ENCODE data around the gene CHD1. TPM values are rescaled to one million over a fixed set of nuclear protein-coding genes. Genes with fewer than 3 reads are reported as not detected.

The CHD1 gene
- total RNA-seq, 2 donors from 2014 or later, result 59.1 to 59.5 TPM

DNA sequence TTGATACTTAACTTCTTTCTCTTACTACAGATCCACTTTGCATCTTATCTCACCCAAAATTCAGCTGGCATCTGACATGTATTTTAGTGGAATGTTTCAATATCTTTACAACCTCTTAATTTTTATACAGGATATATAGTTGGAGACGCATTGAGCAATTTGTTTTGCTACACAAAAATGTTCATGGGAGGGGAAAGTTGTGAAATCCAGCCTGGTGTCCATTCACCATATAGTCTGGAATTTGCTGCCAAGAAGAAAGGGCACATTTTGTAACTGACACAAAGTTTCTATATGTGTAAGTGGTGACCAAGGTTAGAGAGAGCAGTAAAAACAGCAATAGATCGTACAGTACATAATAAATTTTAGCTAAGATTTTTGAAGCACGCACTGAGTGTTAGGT, 14.0 kb upstream of the CHD1 start:
- Mint-ChIP-seq H3K27ac (no peak overlapping the region), H3K9me3 (no peaks in the 10 kb centered on the region), H3K27me3 (ENCODE audit: insufficient read depth) (no peaks in the 10 kb centered on the region), H3K4me1 (peaks cover 31% of the 10 kb centered on the region), H3K4me3 (no peak overlapping the region), H3K36me3 (ENCODE audit: low read depth) (no peaks in the 10 kb centered on the region)
- Histone ChIP-seq H3K9me3 (ENCODE audit: control insufficient read depth, low read length) (no peaks in the 10 kb centered on the region), H3K27ac (ENCODE audit: low read depth, low read length) (no peak overlapping the region), H3K4me1 (ENCODE audit: control insufficient read depth, insufficient read depth, low read length) (peaks cover 4% of the 10 kb centered on the region), H3K9ac (ENCODE audit: extremely low read depth, low read length, poor library complexity, severe bottlenecking) (no peak overlapping the region), H3K36me3 (ENCODE audit: control insufficient read depth, insufficient read depth, low read length) (no peaks in the 10 kb centered on the region), H3K4me3 (ENCODE audit: low read length) (no peak overlapping the region), H3K27me3 (ENCODE audit: control insufficient read depth, insufficient read depth, low read length, poor library complexity, severe bottlenecking) (no peaks in the 10 kb centered on the region)
- TF ChIP-seq, protein P1, sequence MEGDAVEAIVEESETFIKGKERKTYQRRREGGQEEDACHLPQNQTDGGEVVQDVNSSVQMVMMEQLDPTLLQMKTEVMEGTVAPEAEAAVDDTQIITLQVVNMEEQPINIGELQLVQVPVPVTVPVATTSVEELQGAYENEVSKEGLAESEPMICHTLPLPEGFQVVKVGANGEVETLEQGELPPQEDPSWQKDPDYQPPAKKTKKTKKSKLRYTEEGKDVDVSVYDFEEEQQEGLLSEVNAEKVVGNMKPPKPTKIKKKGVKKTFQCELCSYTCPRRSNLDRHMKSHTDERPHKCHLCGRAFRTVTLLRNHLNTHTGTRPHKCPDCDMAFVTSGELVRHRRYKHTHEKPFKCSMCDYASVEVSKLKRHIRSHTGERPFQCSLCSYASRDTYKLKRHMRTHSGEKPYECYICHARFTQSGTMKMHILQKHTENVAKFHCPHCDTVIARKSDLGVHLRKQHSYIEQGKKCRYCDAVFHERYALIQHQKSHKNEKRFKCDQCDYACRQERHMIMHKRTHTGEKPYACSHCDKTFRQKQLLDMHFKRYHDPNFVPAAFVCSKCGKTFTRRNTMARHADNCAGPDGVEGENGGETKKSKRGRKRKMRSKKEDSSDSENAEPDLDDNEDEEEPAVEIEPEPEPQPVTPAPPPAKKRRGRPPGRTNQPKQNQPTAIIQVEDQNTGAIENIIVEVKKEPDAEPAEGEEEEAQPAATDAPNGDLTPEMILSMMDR (conservative IDR thresholded peaks at IDR 0.05), result no peak
- DNase-seq, result no peak
- WGBS, 2 experiments (ENCODE audit: insufficient coverage in 1 of 2, insufficient read length in 1 of 2), result 90 to 97% methylated on average over 3 of the region's 3 CpGs

DNA sequence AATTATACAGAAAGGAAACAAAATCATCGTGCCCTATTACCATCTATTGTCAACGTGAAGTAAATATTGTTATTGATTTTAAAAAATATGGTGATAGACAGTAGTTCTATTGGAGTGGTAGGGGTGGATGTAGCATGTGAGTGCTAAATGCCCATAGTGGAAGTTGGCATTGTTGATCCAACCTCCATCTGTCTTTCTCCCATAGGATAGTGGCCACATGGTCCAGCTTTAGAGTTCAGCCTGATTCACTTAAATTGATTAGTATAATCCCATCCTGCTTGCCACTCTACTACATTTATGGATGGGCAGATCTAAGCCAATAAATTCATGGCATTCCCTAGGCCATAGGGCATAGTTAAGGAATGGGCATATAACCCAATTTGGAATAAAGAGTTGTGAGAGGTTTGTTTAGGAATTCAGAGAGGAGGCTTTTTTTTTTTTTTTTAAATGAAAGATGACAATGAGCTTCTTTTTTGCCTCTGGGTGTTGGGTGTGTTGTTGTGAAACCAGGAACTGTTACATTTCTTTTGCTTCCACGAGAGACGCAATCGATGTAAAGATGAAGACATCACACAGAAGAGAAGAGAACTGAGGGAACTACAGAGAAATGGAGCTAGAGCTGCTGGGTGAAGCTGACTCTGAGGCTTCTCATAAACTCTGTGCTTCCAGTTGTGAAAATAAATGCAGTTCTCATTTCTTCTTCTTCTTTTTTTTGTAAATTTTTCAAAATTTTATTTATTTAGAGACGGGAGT, 12.5 kb upstream of the CHD1 start:
- Histone ChIP-seq H3K9ac (ENCODE audit: extremely low read depth, low read length, poor library complexity, severe bottlenecking) (no peak overlapping the region), H3K27me3 (ENCODE audit: control insufficient read depth, insufficient read depth, low read length, poor library complexity, severe bottlenecking) (no peaks in the 10 kb centered on the region), H3K4me1 (ENCODE audit: control insufficient read depth, insufficient read depth, low read length) (peaks cover 3% of the 10 kb centered on the region), H3K36me3 (ENCODE audit: control insufficient read depth, insufficient read depth, low read length) (no peaks in the 10 kb centered on the region), H3K27ac (ENCODE audit: low read depth, low read length) (no peak overlapping the region), H3K4me3 (ENCODE audit: low read length) (no peak overlapping the region), H3K9me3 (ENCODE audit: control insufficient read depth, low read length) (no peaks in the 10 kb centered on the region)
- Mint-ChIP-seq H3K4me3 (no peak overlapping the region), H3K27me3 (ENCODE audit: insufficient read depth) (no peaks in the 10 kb centered on the region), H3K9me3 (no peaks in the 10 kb centered on the region), H3K36me3 (ENCODE audit: low read depth) (no peaks in the 10 kb centered on the region), H3K4me1 (peaks cover 22% of the 10 kb centered on the region), H3K27ac (no peak overlapping the region)
- no peak for DNase-seq
- 88 to 91% methylated on average over 5 to 6 of the region's 6 CpGs for WGBS, 2 experiments (ENCODE audit: insufficient coverage in 1 of 2, insufficient read length in 1 of 2)
- TF ChIP-seq, protein P1 (conservative IDR thresholded peaks at IDR 0.05), result no peak

DNA sequence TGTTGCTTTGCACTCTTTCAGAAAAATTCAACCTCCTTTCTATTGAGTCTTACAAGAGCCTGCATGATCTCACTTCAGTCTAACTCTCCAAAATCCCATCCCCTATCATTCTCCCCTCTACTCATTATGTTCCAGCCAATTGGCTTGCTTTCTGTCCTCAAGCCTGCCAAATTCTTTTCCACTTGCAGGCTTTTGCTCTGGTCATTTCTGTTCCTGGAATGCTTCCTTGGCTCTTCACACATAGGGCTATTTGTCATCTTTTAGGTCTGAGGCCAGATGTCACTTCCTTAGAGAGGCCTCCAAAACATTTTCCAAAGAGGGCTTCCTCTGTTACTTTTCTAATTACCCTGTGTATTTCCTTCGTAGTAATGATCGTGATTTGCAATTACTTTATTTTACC, 11.8 kb upstream of the CHD1 start:
- 95% methylated on average over 2 of the region's 2 CpGs; no CpG with 5 or more reads in 1 of the 2 experiments for whole genome bisulfite sequencing, 2 experiments (ENCODE audit: insufficient coverage in 1 of 2, insufficient read length in 1 of 2)
- TF ChIP-seq, protein P1 (conservative IDR thresholded peaks at IDR 0.05), result no peak

More for the DNA sequence above, 11.8 kb upstream of the CHD1 start:
- H3K36me3 Mint-ChIP-seq (ENCODE audit: low read depth), result no peaks in the 10 kb centered on the region
- H3K4me3 Mint-ChIP-seq, result no peak overlapping the region
- no peak overlapping the region for H3K4me3 ChIP-seq (ENCODE audit: low read length)
- no peaks in the 10 kb centered on the region for H3K27me3 Mint-ChIP-seq (ENCODE audit: insufficient read depth)
- H3K27ac ChIP-seq (ENCODE audit: low read depth, low read length), result no peak overlapping the region
- H3K9me3 ChIP-seq (ENCODE audit: control insufficient read depth, low read length), result no peaks in the 10 kb centered on the region
- H3K27me3 ChIP-seq (ENCODE audit: control insufficient read depth, insufficient read depth, low read length, poor library complexity, severe bottlenecking), result no peaks in the 10 kb centered on the region
- no peak for DNase-seq
- H3K9me3 Mint-ChIP-seq, result no peaks in the 10 kb centered on the region
- H3K27ac Mint-ChIP-seq, result no peak overlapping the region
- H3K36me3 ChIP-seq (ENCODE audit: control insufficient read depth, insufficient read depth, low read length), result no peaks in the 10 kb centered on the region
- H3K4me1 Mint-ChIP-seq, result peaks cover 16% of the 10 kb centered on the region
- no peaks in the 10 kb centered on the region for H3K4me1 ChIP-seq (ENCODE audit: control insufficient read depth, insufficient read depth, low read length)
- H3K9ac ChIP-seq (ENCODE audit: extremely low read depth, low read length, poor library complexity, severe bottlenecking), result no peak overlapping the region
